GM19468 (cell line): ENCODE results near the gene SNCG.
"Not testable (repeated sequence)": the region's sequence is repeated elsewhere in the genome, so short reads cannot be mapped to it uniquely, and the experiment has no call there.

Source experiments
- ATAC-seq: cut with Tn5 transposase; IDR thresholded peaks from one replicate; pipeline ENCODE4 v1.9.1; 2021; ENCODE audit warnings: mild to moderate bottlenecking, moderate library complexity, moderate number of reproducible peaks; ENCODE audit not compliant: unreplicated experiment; ENCODE audit errors: extremely low read depth

Gene SNCG

GRCh38 chr10:86958116-86958900, at the start of gene SNCG:
Gene SNCG (plus strand): TSS chr10:86958599. CDS start chr10:86958698, 99 bp downstream.
- no peak for ATAC-seq

- no peak for ATAC-seq
These were observed 43.7 kb upstream of the SNCG start for GRCh38 chr10:86914734-86915133.

GRCh38 chr10:86918022-86918471, 40.4 kb upstream of the SNCG start:
- ATAC-seq, result no peak

- ATAC-seq, result no peak
These were observed 35.8 kb upstream of the SNCG start for GRCh38 chr10:86922553-86922961.

- ATAC-seq, result no peak
These were observed 28.7 kb upstream of the SNCG start for GRCh38 chr10:86929468-86930380.

GRCh38 chr10:86931872-86932271, 26.5 kb upstream of the SNCG start:
- no peak for ATAC-seq

GRCh38 chr10:86932674-86933073, 25.7 kb upstream of the SNCG start:
- ATAC-seq, result no peak

- ATAC-seq, result not testable (repeated sequence)
These were observed 24.2 kb upstream of the SNCG start for GRCh38 chr10:86934162-86934711.

GRCh38 chr10:86936661-86937501, 21.5 kb upstream of the SNCG start:
- ATAC-seq, result no peak

GRCh38 chr10:86937502-86938154, 20.8 kb upstream of the SNCG start:
- no peak for ATAC-seq

- no peak for ATAC-seq
These were observed 20.1 kb upstream of the SNCG start for GRCh38 chr10:86938260-86938659.

- not testable (repeated sequence) for ATAC-seq
These were observed 18.3 kb upstream of the SNCG start for GRCh38 chr10:86940076-86940475.

- ATAC-seq, result no peak
These were observed 17.7 kb upstream of the SNCG start for GRCh38 chr10:86940677-86941076.

- no peak for ATAC-seq
These were observed 17.0 kb upstream of the SNCG start for GRCh38 chr10:86941426-86941825.

- ATAC-seq, result no peak
These were observed 16.4 kb upstream of the SNCG start for GRCh38 chr10:86941991-86942421.

GRCh38 chr10:86942441-86943315, 15.7 kb upstream of the SNCG start:
- ATAC-seq, result no peak

- ATAC-seq, result no peak
These were observed 14.9 kb upstream of the SNCG start for GRCh38 chr10:86943316-86944030.

- no peak for ATAC-seq
These were observed 14.4 kb upstream of the SNCG start for GRCh38 chr10:86944031-86944419.
